Skeletal muscle cell (primary cell): ENCODE data around the gene TAF4.

Experiments used
- DNase-seq: peaks from one replicate; pipeline ENCODE4 v3.0.0-alpha.2; 2010; ENCODE audit warnings: low read depth
- H3K4me3 ChIP-seq: 2 replicates; pipeline ENCODE4 v1.5.1; 2011; ENCODE audit warnings: low read depth, mild to moderate bottlenecking, control low read depth, low read length, moderate library complexity

The TAF4 gene

DNA sequence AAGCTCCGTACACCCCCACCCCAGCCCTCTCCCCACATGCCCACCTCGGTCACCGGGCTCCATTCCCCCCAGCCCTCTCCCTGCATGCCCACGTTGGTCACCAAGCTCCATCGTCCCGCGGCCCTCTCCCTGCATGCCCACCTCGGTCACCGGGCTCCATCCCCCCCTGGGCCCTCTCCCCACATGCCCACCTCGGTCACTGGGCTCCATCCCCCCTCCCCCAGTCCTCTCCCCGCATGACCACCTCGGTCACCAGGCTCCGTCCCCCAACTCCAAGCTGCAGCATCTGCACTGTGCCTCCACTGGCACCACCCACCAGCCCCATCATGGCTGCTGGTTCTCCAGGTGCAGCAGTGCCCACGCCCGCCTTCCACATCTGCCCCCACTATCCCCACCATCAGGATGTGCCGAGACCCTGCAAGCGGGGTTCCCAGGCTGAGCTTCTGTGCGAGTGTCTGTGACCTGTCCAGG is 16.8 kb downstream of the TAF4 start:
- DNase-seq: no peak
- H3K4me3 ChIP-seq: no peak overlapping the region

DNA sequence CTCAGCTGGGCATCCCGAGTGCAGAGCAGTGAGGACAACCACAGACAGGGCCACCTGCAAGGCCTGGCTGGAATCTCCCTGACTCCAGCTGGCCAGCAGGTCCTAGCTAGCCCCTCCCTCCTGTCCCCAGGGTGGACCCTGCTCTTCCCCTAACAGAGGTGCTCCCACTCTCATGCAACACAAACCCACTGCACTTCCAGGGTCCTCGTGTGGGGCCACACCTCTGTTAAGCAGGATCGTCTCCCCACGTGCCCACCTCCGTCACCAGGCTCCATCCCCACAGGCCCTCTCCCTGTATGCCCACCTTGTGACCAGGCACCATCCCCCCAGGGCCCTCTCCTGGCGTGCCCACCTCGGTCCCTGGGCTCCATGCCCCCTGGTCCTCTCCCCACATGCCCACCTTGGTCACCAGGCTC is 17.3 kb downstream of the TAF4 start:
- DNase-seq: no peak
- no peak overlapping the region for H3K4me3 ChIP-seq

DNA sequence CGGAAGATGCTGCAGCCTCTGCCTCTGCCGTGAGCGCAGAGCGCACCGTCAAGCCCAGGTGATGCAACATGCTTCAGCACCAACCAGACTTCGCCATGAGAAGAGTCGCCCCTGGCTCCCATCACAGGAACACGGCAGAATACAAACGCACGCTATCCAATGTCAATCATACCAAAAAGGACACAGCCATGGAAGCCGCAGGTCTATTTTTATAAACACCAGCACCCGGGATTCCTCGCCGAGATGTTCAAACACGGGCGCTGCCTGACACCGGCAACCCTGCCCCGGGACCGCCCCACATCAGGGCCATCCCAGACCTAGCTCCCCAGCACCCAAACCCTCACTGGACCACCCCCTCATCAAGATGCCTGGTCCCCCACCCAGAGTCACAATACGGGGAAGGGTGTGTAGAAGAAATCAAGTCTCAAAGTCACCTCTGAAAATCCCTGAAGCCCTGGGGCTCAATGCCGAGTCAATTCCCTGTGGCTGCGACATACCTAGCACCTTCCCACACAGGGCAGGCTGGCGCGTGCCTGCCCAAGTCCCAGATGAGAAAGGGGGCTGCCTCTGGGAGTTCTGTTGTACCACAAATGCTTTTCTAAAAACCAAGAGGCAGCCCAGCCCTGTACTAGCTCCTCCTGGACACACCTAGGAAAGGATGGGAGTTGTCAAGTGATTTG is 17.9 kb downstream of the TAF4 start:
- H3K4me3 ChIP-seq: no peak overlapping the region
- DNase-seq: no peak

DNA sequence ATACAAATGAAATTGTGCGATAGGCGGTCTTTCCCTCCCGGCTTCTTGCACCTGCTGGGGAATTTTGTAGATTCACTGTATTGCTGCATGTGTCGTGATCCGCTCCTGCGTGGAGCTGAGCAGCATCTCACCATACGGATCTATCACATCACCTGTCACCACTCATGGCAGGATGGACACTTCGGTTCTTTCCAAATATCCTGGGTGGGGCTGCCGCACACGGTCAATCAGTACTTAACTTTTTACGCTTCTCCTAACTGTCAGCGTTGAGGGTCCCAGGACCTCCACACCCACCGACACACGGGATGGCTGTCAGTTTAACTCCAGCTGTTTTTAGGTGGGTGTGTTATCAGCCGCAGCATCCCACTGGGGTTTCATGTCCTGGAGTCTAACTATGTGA is 19.2 kb downstream of the TAF4 start:
- DNase-seq: no peak
- H3K4me3 ChIP-seq: no peak overlapping the region

DNA sequence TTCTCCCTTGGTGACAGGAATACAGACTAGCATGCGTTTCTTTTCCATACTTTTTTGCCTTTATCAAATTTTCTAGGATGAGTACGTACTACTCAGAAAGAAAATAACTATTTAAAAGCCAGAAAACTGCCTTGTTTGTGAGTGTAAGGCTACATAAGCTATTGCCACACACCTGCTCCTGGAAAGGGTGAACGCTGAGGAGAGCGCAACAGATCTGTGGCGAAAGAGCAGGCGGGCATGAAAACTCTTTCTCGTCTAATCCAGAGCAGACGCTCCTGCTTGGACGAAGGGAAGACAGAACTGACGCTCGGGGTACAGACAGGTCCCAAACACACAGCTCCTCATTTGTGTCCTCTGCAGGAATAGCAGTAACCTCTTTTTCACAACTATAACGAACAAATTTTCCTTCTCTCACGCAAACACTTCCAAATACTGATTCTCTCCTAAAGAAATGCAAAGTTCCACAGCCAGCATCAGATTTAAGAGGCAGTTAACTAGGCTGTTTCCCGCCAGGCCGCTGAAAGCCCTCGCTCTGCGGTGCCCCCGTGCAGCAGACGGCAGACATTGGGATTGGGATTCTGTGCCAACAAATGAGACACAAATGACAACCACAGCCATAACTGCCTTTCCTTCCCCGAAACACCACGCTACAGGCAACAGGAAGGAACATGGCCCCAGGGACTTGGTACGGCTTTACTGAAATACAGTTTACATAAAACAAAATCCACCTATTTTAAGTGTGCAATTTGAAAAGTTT is 20.0 kb downstream of the TAF4 start:
- no peak overlapping the region for H3K4me3 ChIP-seq
- DNase-seq: no peak

DNA sequence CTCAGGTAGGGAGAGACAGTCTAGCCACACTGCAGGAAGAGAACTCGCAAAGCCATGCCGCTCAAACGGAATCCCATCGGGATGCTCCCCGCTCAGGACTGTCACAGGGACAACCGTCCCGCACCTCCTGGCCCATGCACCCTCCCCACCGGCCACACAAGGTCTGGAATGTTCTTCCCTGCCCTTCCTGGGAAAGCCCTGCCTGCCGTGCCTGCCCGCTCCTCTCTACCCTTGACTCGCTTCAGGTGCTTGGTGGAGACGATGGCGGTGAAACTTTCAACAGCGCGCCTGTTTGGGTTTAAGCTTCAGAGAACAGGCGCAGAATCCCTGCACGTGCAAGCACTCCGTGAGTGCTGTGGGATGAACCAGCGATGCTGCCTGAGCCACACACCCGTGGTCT is 20.6 kb downstream of the TAF4 start:
- no peak overlapping the region for H3K4me3 ChIP-seq
- no peak for DNase-seq

DNA sequence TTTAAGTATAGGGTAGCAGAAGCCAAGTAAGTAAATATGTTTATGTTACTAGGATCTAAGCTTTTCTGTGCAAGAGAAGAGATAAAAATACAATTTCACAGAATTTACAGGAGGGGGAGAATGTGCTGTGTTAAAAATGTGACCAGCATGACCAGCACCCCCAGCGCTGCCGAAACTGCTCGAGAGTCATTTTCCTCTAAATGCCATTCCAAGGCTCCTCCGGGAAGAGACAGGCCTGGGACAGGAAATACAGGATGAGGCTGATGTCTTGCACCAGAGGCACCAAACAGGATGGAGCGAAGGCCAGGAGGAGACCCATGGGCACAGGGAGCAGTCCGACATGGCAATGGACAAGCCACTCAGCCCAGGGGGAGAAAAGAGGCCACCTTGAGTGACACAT is 21.1 kb downstream of the TAF4 start:
- DNase-seq: no peak
- H3K4me3 ChIP-seq: no peak overlapping the region

DNA sequence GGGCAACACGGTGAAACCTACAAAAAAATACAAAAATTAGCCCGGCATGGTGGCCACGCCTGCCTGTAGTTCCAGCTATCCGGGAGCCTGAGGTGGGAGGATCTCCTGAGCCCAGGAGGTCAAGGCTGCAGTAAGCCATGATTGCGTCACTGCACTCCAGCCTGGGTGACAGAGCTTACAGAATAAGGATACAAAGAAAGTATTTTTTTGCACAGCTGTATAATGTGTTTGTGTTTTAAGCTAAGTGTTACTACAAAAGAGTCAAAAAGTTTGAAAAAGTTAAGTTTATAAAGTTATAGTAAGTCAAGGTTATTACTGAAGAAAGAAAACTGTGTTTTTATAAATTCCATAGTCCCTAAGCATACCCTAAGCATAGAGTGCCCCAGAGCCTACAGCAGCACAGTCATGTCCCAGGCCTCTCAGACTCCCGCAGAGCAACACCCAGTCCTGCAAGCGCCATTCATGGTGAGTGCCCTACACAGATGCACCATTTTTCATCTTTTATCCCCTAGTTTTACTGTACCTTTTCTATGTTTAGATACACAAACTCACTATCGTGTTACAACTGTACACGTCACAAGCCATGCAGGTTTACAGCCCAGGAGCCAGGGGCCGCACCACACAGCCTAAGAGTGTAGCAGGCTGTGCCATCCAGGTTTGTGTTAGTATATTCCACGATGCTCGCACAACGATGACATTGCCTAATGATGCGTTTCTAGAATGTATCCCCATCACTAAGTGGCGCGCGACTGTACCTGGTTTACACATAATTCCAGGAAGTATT is 22.4 kb downstream of the TAF4 start:
- H3K4me3 ChIP-seq: no peak overlapping the region
- DNase-seq: no peak

DNA sequence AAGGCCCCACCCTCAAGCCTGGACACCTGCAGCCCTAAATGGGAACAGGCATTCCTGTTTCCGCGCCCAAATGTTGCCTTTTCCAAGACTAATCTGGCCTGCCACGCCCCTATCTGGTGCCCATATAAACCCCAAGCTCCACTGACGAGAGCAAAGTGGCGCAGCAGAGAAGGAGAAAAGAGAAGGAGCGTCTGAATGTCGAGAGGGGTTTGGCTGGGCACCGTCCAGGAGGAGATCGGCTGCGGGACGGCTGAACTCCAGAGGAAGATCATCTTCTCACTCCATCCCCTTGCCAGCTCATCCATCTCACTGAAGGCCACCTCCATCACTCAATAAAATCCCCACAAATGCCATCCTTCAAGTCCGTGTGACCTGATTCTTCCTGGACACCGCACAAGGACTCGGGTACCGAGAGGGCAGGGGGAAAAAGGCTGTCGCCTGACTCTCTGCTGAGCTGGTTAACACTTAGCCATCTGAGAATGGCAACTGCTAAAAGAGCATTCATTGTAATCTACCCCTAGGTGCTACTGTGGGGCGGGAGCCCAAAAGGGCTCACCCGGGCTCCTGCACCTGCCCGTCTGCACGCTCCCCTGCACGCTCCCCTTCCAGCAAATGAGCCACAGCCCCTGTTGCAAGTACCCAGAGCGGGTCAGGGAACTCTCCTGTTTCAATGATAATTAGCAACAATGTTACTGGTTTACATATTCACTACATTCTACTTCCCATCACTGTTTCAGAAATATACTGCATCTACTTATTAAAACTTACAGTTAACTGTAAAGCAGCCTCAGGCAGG is 23.5 kb downstream of the TAF4 start:
- no peak overlapping the region for H3K4me3 ChIP-seq
- no peak for DNase-seq

DNA sequence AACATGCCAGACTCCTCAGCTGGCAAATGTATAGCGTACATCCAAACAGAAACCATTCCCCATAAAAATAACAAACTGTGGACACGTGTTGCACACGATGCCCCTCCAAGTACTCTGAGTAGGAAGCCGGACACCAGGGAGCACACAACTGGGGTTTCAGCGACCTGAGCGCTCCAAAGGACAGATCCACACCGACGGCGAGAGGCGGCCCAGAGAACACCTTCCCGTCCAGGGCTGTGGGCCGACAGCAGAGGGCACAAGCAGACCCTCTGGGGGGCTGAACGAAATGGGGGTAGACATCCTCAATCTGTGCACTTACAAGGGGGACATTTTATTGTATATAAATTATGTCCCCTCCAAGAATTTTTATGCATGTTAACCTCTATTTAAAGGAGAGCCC is 24.7 kb downstream of the TAF4 start:
- no peak for DNase-seq
- H3K4me3 ChIP-seq: no peak overlapping the region

DNA sequence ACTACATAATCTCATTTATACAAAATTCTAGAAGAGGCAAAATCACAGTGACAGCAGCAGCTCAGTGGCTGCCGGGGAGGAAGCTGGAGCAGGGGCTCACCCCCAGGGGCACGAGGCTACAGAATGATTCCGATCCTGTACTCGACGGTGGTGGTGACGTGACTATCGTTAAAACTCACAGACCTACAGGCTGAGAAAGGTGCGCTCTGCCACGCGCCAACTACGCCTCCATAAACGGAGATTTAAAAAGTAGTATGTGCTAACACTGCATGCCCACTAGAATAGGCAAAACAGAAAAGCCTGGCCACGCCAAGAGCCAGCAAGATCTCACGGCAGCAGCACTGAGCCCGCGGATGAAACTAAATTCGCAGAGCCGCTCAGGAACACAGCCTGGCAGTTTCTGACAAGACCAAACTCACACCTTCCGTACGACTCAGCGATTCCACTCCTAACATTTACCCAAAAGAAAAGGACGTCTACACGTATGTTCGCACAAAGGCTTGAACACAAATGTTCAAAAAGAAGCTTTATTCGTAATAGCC is 25.2 kb downstream of the TAF4 start:
- no peak for DNase-seq
- H3K4me3 ChIP-seq: no peak overlapping the region

DNA sequence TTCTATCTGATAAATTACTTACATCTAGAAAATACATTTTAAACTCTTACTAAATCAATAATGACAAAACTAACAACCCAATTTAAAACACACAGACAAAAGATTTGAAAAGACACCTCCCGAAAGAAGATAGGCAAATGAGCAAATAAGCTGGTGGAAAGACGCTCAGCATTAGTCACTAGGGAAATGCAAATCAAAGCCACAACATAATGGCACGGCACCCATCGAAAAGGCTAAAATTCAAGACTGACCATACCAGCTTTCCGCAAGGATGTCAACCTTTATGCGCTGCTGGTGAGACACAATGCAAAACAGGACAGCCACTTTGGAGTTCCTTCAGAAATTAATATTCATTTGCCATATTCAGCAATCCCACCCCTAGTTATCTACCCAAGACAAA is 25.9 kb downstream of the TAF4 start:
- H3K4me3 ChIP-seq: no peak overlapping the region
- DNase-seq: no peak

DNA sequence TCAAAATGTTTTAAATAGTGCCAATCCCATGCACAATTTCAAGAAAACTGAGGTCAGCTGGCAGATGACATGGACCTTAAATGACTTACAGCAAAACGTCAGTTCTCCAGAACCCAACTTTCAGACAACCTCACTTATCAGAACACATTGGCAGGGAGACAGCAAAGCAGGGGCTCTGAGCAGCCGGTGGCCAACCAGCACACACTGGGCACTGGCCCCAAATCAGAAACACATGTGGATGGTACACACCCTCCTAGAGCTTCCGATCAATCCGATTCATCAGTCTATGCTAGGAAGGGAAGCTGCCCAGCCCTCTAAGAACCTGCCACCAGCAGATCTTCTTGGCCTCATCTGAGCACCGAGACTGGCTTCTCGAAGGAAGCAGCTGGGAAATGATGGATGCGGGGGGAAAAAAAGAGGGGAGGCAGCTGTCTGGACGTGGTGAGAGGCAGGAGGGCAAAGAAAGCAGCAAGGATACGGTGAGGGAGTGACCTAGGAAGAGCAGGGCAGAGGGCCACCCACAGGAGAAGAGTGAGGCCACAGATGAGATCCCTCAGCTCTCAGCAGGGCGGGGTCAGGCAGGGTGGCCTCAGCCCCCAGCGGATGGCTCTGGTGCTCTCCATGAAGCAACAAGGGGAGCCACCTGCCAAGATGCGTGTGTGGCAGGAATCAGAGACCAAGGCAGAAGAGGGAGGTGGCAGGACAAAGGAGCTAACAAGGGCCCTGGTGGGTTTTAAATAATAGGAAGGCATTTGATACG is 32.9 kb downstream of the TAF4 start:
- H3K4me3 ChIP-seq: no peak overlapping the region
- DNase-seq: no peak

DNA sequence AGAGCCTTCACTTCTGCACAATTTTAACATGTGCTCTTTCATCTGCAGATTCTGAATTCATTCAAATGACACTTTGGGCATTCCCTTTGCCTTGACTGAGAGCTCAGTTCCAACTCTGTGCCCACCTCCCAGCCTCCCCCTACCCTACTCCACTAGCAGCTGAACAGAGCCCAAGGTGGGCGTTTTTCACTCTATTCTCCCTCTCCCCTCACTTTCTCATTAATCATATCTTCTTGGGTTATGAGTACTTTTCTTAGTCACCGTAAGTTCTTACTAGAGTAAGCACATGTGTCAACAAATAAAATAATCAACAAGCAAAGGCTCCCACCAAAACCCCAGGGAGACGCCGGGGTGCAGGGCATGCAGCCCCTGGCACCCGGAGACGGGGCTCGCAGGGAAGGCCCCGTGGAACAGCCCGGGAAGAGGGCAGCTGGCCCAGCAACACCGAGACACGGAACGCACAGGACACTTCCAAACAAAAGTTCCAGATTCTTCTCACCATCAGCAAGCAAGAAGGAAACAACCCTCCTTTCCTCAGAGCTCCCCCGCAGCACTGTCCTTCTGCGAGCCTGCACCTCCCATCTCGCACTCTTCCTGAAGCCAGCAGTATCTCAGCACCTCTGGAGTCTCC is 34.1 kb downstream of the TAF4 start:
- H3K4me3 ChIP-seq: no peak overlapping the region
- no peak for DNase-seq

DNA sequence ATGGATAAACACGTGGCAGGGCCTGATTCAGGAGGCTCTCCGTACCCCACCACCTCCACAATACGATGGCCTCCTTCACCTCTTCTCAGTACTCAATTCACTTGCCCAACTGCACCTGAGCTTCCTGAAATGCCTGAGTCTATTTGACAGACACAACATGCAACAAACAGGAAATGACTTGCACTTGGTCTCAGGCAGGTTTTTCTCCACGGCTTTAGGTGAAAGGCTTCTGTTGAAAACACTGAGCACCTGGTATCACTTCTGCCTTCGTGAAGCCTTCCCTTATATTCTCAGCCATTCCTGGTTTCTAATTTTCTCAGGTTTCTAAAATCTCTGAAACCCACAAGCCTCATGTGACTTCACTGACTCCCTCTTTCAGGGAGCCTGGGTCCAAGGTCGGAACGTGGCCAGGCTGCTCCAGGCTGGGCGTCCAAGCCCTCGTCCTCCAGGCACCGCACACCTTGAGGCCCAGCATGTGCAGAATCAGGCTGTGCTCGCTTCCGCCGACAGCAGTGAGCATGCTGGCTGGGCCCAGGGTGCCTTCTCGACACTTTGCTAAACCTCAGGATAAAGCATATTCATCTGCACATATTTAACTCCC is 34.7 kb downstream of the TAF4 start:
- no peak for DNase-seq
- H3K4me3 ChIP-seq: no peak overlapping the region

DNA sequence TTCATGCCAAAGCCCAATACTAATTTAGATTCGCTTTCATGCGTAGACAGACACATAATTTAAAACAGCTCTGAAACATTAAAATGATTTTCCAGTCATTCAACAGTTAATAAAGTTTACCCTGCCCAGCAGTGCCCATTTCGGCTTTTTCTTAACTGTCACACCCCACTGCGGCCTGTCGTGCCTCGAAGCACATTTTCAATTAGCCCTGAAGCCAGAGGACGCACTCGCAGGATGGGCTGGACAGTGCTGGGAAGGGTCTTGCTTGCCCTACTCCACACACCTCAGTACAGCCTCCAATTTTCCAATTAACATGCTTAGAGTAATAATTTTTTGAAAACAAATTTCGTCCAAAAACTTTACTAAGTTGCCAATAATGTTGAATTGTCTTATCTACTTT is 35.3 kb downstream of the TAF4 start:
- DNase-seq: no peak
- H3K4me3 ChIP-seq: no peak overlapping the region

DNA sequence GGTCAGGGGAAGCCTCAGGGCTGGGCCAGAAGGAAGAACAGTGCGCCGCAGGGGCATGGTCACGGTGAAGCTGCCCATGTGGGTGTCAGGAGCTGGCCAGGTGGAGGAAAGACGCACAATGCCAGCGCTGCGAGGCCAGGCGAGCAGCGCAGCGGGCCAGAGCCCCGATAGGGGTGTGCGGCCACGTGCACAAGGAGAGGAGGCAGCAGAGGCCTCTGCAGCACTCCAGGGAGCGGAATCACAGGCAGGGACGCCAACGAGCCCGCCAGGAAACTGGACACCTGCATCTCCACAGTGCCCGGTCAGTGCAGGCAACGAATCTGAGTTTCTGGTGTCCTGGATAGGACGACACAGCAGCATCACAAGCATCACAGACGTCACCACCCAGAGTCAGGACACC is 35.7 kb downstream of the TAF4 start:
- H3K4me3 ChIP-seq: no peak overlapping the region
- DNase-seq: no peak

DNA sequence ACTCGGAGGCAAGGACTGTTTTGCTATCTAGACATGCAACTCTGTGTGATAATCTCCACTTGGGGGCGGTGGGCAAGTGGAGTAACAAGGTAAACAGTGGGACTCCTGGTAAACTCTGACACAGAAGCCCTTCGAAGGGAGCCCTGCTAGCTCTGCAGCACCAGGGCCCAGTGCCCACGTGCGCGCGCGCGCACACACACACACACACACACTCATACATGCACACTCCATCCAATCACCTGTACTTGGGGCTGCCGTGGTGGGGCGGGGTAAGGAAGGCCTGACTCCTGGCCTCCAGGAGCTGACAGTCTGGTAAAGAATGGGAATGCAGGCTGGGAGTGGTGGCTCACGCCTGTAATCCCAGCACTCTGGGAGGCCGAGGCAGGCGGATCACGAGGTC is 36.4 kb downstream of the TAF4 start:
- no peak overlapping the region for H3K4me3 ChIP-seq
- no peak for DNase-seq
